Measurements from ENCODE around the gene TCAF1.
A peak's percentile ranks its signal among the peaks of the same experiment; 100 is the strongest.

Gene TCAF1

DNA sequence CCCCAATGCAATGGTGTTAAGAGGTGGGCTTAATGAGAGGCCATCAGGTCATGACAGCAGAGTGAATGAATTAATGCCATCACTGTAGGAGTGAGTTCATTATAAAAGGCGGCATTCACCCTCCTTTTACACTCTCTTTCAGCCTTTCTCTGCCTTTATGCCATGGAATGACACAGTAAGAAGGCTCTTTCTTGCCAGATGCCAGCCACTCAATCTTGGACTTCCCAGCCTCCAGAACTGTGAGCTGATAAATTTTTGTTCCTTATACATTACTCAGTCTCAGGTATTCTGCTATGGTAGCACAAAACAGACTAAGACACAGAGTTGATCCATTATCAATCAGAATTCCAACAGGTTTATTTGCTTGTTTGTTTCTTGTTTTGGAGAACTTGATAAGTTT is 3.2 kb downstream of the TCAF1 start:
- H3K9ac ChIP-seq (ENCODE audit: low read depth, low read length), result no peak overlapping the region
- no peak overlapping the region for H3K4me2 ChIP-seq (ENCODE audit: low read length)
- H3K27me3 ChIP-seq (ENCODE audit: control insufficient read depth, insufficient read depth, low read length), result no peaks in the 10 kb centered on the region
- no peaks in the 10 kb centered on the region for H3K9me3 ChIP-seq (replicated peaks; ENCODE audit: low read length)
- H3K4me3 ChIP-seq (ENCODE audit: low read length), result no peak overlapping the region
- peaks cover 22% of the 10 kb centered on the region for H3K4me1 ChIP-seq (ENCODE audit: control insufficient read depth, insufficient read depth, low read length)
- H3K36me3 ChIP-seq (ENCODE audit: insufficient read depth, low read length), result no peaks in the 10 kb centered on the region

DNA sequence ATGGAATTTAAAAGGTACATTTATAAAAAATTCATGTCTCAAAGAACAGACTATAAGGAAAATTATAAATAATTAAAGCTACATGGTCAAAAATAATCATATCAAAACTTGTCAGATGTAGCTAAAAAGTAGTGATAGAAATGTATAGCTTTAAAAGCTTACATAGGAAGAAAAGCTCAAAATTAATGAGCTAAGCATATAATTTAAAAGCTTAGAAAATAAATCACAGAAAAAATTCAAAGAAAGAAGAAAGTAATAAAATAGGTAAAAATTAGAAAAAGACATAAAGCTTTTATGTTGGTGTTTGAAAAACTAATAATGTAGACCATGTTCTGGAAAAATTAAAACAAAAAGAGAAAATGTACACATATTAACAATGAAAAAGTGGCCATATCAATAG is 5.3 kb downstream of the TCAF1 start:
- Histone ChIP-seq H3K9me3 (replicated peaks; ENCODE audit: low read length) (no peaks in the 10 kb centered on the region), H3K36me3 (ENCODE audit: insufficient read depth, low read length) (no peaks in the 10 kb centered on the region), H3K27me3 (ENCODE audit: control insufficient read depth, insufficient read depth, low read length) (no peaks in the 10 kb centered on the region), H3K4me2 (ENCODE audit: low read length) (no peak overlapping the region), H3K9ac (ENCODE audit: low read depth, low read length) (no peak overlapping the region), H3K4me1 (ENCODE audit: control insufficient read depth, insufficient read depth, low read length) (peaks cover 22% of the 10 kb centered on the region), H3K4me3 (ENCODE audit: low read length) (no peak overlapping the region)

DNA sequence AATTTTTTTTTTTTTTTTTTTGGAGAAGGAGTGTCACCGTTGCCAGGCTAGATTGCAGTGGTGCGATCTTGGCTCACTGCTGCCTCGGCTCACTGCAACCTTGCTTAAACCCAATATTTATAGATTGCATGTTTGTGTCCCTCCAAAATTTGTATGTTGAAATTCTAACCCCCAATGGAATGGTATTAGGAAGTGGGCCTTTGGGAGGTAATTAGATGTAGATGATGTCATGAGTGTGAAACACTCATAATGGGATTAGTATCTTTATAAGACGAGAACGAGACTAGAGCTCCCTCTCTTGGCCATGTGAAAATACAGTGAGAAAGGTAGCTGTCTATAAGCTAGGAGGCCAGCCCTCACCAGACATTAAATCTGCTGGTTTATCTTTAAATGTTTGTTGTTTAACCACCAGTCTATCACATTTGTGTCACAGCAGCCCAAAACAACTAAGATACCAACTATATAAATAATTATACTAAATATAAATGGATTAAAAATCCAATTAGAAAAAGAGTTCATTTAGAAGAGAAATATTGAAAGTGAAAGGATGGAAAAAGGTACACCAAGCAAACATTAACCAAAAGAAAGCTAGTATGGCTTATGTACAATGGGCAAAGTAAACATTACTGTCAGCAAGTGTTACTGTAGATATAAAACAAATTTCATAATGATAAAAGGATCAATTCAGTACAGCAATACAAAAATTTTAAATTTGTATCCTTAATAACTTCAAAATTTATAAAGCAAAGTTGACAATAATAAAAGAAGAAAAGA is 9.3 kb downstream of the TCAF1 start:
- H3K9ac ChIP-seq (ENCODE audit: low read depth, low read length), result no peak overlapping the region
- no peaks in the 10 kb centered on the region for H3K27me3 ChIP-seq (ENCODE audit: control insufficient read depth, insufficient read depth, low read length)
- no peak overlapping the region for H3K4me2 ChIP-seq (ENCODE audit: low read length)
- no peaks in the 10 kb centered on the region for H3K36me3 ChIP-seq (ENCODE audit: insufficient read depth, low read length)
- no peak overlapping the region for H3K4me3 ChIP-seq (ENCODE audit: low read length)
- no peaks in the 10 kb centered on the region for H3K4me1 ChIP-seq (ENCODE audit: control insufficient read depth, insufficient read depth, low read length)
- no peaks in the 10 kb centered on the region for H3K9me3 ChIP-seq (replicated peaks; ENCODE audit: low read length)

DNA sequence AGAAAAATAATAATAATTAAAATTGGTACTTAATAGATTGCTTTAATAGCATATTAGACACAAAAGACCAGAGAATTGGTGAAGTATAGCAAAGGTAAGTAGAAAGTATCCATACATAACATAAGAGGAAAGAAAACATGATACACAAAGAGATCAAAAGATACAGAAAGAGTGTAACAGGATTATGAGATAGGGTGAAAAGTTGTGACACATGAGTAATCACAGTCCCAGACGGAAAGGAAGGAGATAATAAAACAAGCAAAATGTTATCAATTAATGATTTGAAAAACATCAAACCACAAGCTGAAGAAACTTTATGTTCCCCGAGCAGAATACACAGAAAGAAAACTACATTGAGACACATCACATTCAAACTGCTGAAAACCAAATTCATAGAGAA is 10.5 kb downstream of the TCAF1 start:
- Histone ChIP-seq H3K4me3 (ENCODE audit: low read length) (no peak overlapping the region), H3K4me1 (ENCODE audit: control insufficient read depth, insufficient read depth, low read length) (no peaks in the 10 kb centered on the region), H3K4me2 (ENCODE audit: low read length) (no peak overlapping the region), H3K9me3 (replicated peaks; ENCODE audit: low read length) (no peaks in the 10 kb centered on the region), H3K9ac (ENCODE audit: low read depth, low read length) (no peak overlapping the region), H3K36me3 (ENCODE audit: insufficient read depth, low read length) (no peaks in the 10 kb centered on the region), H3K27me3 (ENCODE audit: control insufficient read depth, insufficient read depth, low read length) (no peaks in the 10 kb centered on the region)

DNA sequence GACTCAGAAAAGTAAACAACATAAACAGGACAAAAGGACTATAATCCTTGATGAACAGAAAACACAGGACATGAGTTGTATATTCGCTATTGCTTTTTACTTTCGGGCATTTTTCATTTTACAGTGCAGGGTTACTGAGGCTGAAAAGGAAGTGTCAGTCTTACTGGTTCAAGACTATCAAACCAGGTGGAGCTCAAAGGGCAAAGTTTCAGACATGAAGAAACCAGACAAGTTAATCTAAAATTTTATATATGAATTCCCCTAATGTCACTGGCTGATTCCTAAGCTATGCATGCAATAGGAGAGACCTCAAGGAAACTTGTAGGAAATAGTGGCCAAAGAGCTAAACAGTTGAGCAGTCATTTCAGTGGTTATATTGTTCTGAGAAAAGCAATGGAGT is 11.4 kb downstream of the TCAF1 start:
- H3K9ac ChIP-seq (ENCODE audit: low read depth, low read length), result no peak overlapping the region
- H3K4me2 ChIP-seq (ENCODE audit: low read length), result no peak overlapping the region
- no peaks in the 10 kb centered on the region for H3K4me1 ChIP-seq (ENCODE audit: control insufficient read depth, insufficient read depth, low read length)
- H3K27me3 ChIP-seq (ENCODE audit: control insufficient read depth, insufficient read depth, low read length), result no peaks in the 10 kb centered on the region
- H3K36me3 ChIP-seq (ENCODE audit: insufficient read depth, low read length), result no peaks in the 10 kb centered on the region
- no peak overlapping the region for H3K4me3 ChIP-seq (ENCODE audit: low read length)
- no peaks in the 10 kb centered on the region for H3K9me3 ChIP-seq (replicated peaks; ENCODE audit: low read length)

DNA sequence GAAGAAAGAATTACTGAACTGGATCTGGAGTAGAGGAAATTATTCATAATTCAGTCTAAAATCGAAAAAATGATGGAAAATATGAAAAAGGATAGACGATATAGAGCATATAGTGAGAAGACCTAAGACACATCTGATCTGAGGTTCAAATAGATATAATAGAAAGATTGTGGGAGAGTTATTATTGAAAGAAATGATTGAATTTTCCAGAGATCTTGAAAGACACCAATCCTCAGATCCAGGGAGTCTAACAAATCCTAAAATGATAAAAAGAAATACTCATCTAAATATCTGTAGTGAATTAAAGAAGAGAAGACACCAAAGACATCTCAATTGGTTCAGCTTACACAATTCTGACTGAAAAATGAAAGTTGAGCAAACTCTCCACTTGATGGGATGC is 12.9 kb downstream of the TCAF1 start:
- Histone ChIP-seq H3K4me3 (ENCODE audit: low read length) (no peak overlapping the region), H3K9me3 (replicated peaks; ENCODE audit: low read length) (no peaks in the 10 kb centered on the region), H3K36me3 (ENCODE audit: insufficient read depth, low read length) (no peaks in the 10 kb centered on the region), H3K4me1 (ENCODE audit: control insufficient read depth, insufficient read depth, low read length) (no peaks in the 10 kb centered on the region), H3K27me3 (ENCODE audit: control insufficient read depth, insufficient read depth, low read length) (no peaks in the 10 kb centered on the region), H3K4me2 (ENCODE audit: low read length) (no peak overlapping the region), H3K9ac (ENCODE audit: low read depth, low read length) (no peak overlapping the region)

DNA sequence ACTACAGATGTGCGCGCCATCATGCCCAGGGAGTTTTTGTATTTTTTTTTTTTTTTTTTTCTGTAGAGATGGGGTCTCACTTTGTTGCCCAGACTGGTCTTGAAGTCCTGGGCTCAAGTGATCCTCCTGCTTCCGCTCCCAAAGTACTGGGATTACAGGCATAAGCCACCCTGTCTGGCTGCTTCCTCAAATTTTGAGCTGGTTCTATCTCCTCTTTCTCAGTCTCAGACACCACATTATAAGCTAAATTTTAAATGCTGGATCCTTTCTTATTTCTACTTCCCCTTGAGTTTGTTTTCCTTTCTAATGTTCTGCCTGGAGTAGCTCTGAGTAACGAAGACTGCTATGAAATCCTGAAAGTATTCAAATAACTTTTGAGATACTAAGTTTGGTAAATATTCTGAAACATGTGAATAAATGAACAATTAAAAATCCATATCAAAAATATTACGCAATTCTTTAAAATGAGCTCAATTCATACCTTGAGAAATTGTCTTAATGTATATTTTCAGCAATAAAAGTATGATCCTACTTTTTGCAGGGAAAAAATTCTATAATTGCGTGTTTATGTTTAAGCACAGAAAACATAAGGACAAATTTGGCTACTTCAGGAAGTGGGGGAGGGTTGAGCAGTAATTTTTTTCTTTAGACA is 15.0 kb downstream of the TCAF1 start:
- H3K4me1 ChIP-seq (ENCODE audit: control insufficient read depth, insufficient read depth, low read length), result no peaks in the 10 kb centered on the region
- H3K9ac ChIP-seq (ENCODE audit: low read depth, low read length), result no peak overlapping the region
- H3K4me3 ChIP-seq (ENCODE audit: low read length), result no peak overlapping the region
- no peak overlapping the region for H3K4me2 ChIP-seq (ENCODE audit: low read length)
- no peaks in the 10 kb centered on the region for H3K27me3 ChIP-seq (ENCODE audit: control insufficient read depth, insufficient read depth, low read length)
- no peaks in the 10 kb centered on the region for H3K36me3 ChIP-seq (ENCODE audit: insufficient read depth, low read length)
- no peaks in the 10 kb centered on the region for H3K9me3 ChIP-seq (replicated peaks; ENCODE audit: low read length)

DNA sequence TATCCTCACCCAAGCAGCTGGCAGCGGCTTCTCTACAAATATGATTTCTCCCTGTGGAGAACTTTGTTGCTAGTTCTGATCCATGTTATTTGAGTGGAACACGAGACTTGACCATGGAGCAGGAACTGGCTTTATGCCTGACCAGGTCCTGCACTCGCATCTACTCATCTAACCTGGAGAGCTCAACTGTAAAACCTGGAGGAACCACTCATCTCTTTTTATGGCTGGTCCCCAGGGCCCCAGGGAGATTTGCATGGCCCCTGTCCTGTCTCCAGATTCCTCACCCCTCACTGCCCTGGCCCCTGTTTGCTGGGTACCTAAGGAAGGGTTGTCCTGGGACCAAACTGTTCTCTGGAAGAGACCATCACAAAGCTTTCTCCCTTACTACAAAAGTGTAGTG is 16.0 kb downstream of the TCAF1 start:
- H3K4me1 ChIP-seq (ENCODE audit: control insufficient read depth, insufficient read depth, low read length), result no peaks in the 10 kb centered on the region
- no peak overlapping the region for H3K4me2 ChIP-seq (ENCODE audit: low read length)
- H3K27me3 ChIP-seq (ENCODE audit: control insufficient read depth, insufficient read depth, low read length), result no peaks in the 10 kb centered on the region
- peaks cover 1% of the 10 kb centered on the region for H3K36me3 ChIP-seq (ENCODE audit: insufficient read depth, low read length)
- no peak overlapping the region for H3K9ac ChIP-seq (ENCODE audit: low read depth, low read length)
- no peaks in the 10 kb centered on the region for H3K9me3 ChIP-seq (replicated peaks; ENCODE audit: low read length)
- no peak overlapping the region for H3K4me3 ChIP-seq (ENCODE audit: low read length)

DNA sequence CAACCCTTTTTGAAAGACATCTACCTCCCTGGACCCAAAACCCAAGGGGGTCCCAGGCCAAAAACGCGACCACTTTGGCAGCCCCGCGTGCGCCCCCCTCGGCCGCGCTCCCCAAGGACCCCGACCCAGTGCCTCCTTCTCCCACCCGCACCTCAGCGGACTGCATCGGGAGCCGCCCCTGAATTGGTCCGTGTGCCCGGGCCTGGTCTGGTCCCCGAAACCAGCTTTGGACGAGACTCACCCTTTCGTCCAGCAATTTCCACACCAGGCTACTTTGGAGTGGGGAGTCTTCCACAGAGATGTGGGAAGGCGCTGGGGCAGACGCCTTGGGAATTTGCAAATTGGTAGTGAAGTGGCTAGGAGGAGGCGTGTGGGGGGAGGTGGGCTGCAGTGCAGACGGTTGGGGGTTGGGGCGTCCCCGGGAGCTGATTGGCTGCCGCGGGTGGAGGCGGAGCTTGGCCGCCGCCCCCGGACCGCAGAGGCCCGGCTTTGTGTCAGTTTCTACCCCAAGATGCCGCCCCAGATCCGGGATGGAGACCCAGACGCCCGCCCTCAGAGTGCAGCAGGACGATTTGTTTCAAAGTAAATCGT is 16.9 kb downstream of the TCAF1 start:
- peaks cover 3% of the 10 kb centered on the region for H3K36me3 ChIP-seq (ENCODE audit: insufficient read depth, low read length)
- H3K4me1 ChIP-seq (ENCODE audit: control insufficient read depth, insufficient read depth, low read length), result no peaks in the 10 kb centered on the region
- H3K27me3 ChIP-seq (ENCODE audit: control insufficient read depth, insufficient read depth, low read length), result no peaks in the 10 kb centered on the region
- H3K9ac ChIP-seq (ENCODE audit: low read depth, low read length), result peak overlapping the region; percentile 80
- H3K9me3 ChIP-seq (replicated peaks; ENCODE audit: low read length), result no peaks in the 10 kb centered on the region
- peak overlapping the region; percentile 69 for H3K4me2 ChIP-seq (ENCODE audit: low read length)
- H3K4me3 ChIP-seq (ENCODE audit: low read length), result peak overlapping the region; percentile 78

DNA sequence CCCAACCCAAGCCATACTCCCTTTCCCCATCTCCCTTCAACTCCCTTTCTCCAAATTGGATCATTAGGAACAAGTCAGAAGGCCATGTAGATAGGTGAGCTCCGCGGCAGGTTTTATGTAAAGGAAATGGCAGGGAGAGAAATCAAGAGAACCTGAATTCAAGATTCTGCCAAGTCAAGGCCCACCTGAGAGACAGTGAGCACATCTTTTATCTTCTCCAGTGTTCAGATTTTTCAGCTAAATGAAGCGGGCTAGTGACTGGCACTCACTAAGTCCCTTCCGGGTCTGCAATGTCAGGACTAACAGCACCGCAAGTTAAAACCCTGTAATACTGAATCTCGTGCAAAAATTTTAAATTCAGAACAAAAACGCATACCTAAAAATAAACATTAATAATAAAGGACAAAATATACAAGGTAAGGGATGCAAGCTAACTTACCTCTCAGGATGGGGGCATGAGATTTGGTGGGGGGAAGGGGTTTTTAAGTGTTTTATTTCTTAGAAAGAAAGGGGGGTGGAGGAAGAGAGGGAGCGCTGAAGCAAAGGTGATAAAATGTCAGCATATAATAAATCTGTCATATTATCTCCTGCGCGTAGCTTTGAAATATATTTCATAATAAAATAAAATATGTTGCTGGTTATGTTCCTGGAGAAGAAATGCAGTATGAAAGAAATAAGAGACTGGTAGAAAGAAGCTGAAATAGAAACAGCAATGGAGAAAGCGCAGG is 17.6 kb downstream of the TCAF1 start:
- H3K4me1 ChIP-seq (ENCODE audit: control insufficient read depth, insufficient read depth, low read length), result no peaks in the 10 kb centered on the region
- peak overlapping the region; percentile 69 for H3K4me2 ChIP-seq (ENCODE audit: low read length)
- peak overlapping the region; percentile 78 for H3K4me3 ChIP-seq (ENCODE audit: low read length)
- H3K9ac ChIP-seq (ENCODE audit: low read depth, low read length), result peak overlapping the region; percentile 80
- no peaks in the 10 kb centered on the region for H3K9me3 ChIP-seq (replicated peaks; ENCODE audit: low read length)
- H3K27me3 ChIP-seq (ENCODE audit: control insufficient read depth, insufficient read depth, low read length), result no peaks in the 10 kb centered on the region
- peaks cover 3% of the 10 kb centered on the region for H3K36me3 ChIP-seq (ENCODE audit: insufficient read depth, low read length)

DNA sequence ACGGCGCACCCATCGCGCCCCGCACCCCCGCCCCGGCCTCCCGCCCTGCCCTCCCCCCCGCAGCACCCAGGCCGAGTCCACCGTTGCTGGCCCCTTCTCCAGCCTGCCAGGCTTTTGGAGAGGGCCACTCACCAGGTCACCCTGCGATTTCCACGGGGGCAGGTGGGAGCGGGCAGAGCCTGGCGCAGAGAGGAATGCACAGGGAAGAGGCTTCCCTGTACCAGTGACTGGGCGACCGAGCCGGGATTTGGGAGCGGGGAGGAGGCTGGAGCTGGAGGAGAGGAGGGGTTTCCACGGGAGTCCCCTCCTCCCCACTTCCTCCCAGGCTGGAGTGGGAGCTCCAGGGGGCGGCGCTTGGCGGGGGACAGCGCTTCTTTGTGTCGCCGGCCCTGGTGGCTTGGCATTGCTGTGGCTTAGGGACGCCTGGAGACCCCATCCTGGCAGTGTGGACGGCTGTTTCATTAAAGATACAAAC is 19.3 kb downstream of the TCAF1 start:
- Histone ChIP-seq H3K27me3 (ENCODE audit: control insufficient read depth, insufficient read depth, low read length) (no peaks in the 10 kb centered on the region), H3K9ac (ENCODE audit: low read depth, low read length) (peak overlapping the region; percentile 75), H3K4me3 (ENCODE audit: low read length) (peak overlapping the region; percentile 80), H3K9me3 (replicated peaks; ENCODE audit: low read length) (no peaks in the 10 kb centered on the region), H3K36me3 (ENCODE audit: insufficient read depth, low read length) (peaks cover 3% of the 10 kb centered on the region), H3K4me1 (ENCODE audit: control insufficient read depth, insufficient read depth, low read length) (no peaks in the 10 kb centered on the region), H3K4me2 (ENCODE audit: low read length) (peak overlapping the region; percentile 85)

Data from skeletal muscle satellite cell (primary cell).